Gastrocnemius medialis (tissue), 4 donors: ENCODE results near the gene CPEB1. TPM values are rescaled to one million over a fixed set of nuclear protein-coding genes. Genes with fewer than 3 reads are reported as not detected.

Experiments
- ATAC-seq, 2 donors: fragments of 150-250 bp; one replicate each; pipeline ENCODE4 v1.9.1; 2016
- DNase-seq, 2 donors: peaks; one replicate each; pipeline ENCODE4 v3.0.0-alpha.2; 2019
- H3K27ac ChIP-seq, 4 donors: fragments of 200-600 bp; sonication (generic); 1 replicate in 1 of 4; 2 replicates in 3 of 4; pipeline ENCODE4 v1.5.1; 2016 to 2018; ENCODE audit warnings: mild to moderate bottlenecking in 2 of 4, moderate library complexity in 1 of 4
- H3K27me3 ChIP-seq, 3 donors: fragments of 200-600 bp; sonication (generic) in 2 of 3; 1 replicate in 1 of 3; 2 replicates in 2 of 3; pipeline versions ENCODE4 v1.5.1 to v1.6.0; 2016 to 2019; ENCODE audit warnings: mild to moderate bottlenecking in 1 of 3, moderate library complexity in 1 of 3
- H3K36me3 ChIP-seq, 2 donors: fragments of 200-600 bp; sonication (generic) in 1 of 2; one replicate each; pipeline ENCODE4 v1.5.1; 2017 to 2018
- H3K4me1 ChIP-seq, 2 donors: fragments of 200-600 bp; sonication (generic) in 1 of 2; one replicate each; pipeline ENCODE4 v1.5.1; 2016 to 2017; ENCODE audit warnings: mild to moderate bottlenecking in 2 of 2
- H3K4me3 ChIP-seq, 4 donors: fragments of 200-600 bp; sonication (generic) in 3 of 4; 1 replicate in 1 of 4; 2 replicates in 3 of 4; pipeline ENCODE4 v1.5.1; 2016 to 2019; ENCODE audit warnings: mild to moderate bottlenecking in 2 of 4
- H3K9me3 ChIP-seq, 3 donors: fragments of 200-600 bp; sonication (generic) in 2 of 3; 1 replicate in 1 of 3; 2 replicates in 2 of 3; pipeline ENCODE4 v1.5.1; 2016 to 2019
- CTCF ChIP-seq, 5 experiments: fragments of 450-650 bp in 3 of 5; fragments of 200-600 bp in 2 of 5; sonication (generic) in 2 of 5; IDR thresholded peaks in 4 of 5; conservative IDR thresholded peaks in 1 of 5; 1 replicate in 4 of 5; 2 replicates in 1 of 5; pipeline ENCODE4 v1.5.1; 2016 to 2019; ENCODE audit warnings: antibody characterized with exemption in 5 of 5, mild to moderate bottlenecking in 3 of 5, moderate library complexity in 3 of 5
- POLR2A ChIP-seq, 2 donors: fragments of 450-650 bp; IDR thresholded peaks; one replicate each; pipeline ENCODE4 v1.6.1; 2017; ENCODE audit warnings: antibody characterized with exemption in 2 of 2, mild to moderate bottlenecking in 2 of 2, moderate library complexity in 2 of 2
- in situ Hi-C, 4 donors: fragments of 200-750 bp; cut with MboI; loops; one replicate each; pipeline versions ENCODE4 v1.15.0 to v1.8.0; 2017; ENCODE audit warnings: low sequenced_read_pairs in 4 of 4
- intact Hi-C: fragments of 100-400 bp; cut with DNase I; formaldehyde crosslinking; loops from one replicate; pipeline ENCODE4 v1.15.1; 2023; ENCODE audit warnings: low total_unique reads
- total RNA-seq, 4 donors: library from RNA; depleted of rRNA; stranded (reverse); fragments of >200 nt; gene quantifications; one replicate each; pipeline versions ENCODE4 v1.1.0 to v1.2.3, GENCODE V29; 2016

The CPEB1 gene
- total RNA-seq, 4 donors from 2014 or later, result 0.69 to 3.9 (median 2.7) TPM

GRCh38 chr15:82551646-82552247 lies 95.4 kb downstream of the CPEB1 start:
- Histone ChIP-seq H3K4me1 (peaks cover 19 to 34% of the 10 kb centered on the region in 2 donors), H3K36me3 (no peaks in the 10 kb centered on the region), H3K4me3 (no peak overlapping the region), H3K9me3 (no peaks in the 10 kb centered on the region), H3K27ac (no peak overlapping the region), H3K27me3 (no peaks in the 10 kb centered on the region)
- ATAC-seq, result no peak
- intact Hi-C loops (loop anchor here (5.0 kb wide), 1 partner anchor 96 kb away; the partner anchor contains the start of gene CPEB1), in situ Hi-C loops (loop anchor here in 1 of 4 donors (25.0 kb wide), 1 partner anchor 186 kb away; no protein-coding TSS in a partner anchor)
- TF ChIP-seq CTCF (IDR thresholded peaks at IDR 0.05 in 4 of 5, conservative IDR thresholded peaks at IDR 0.05 in 1 of 5) (no peak), POLR2A (IDR thresholded peaks at IDR 0.05) (no peak)
- no peak for DNase-seq

GRCh38 chr15:82549199-82549665 lies 97.9 kb downstream of the CPEB1 start:
- intact Hi-C loops, result no loop called here
- TF ChIP-seq POLR2A (IDR thresholded peaks at IDR 0.05) (no peak), CTCF (IDR thresholded peaks at IDR 0.05 in 4 of 5, conservative IDR thresholded peaks at IDR 0.05 in 1 of 5) (no peak)

GRCh38 chr15:82548700-82549099 lies 98.5 kb downstream of the CPEB1 start:
- H3K27me3 ChIP-seq, result no peaks in the 10 kb centered on the region
- H3K4me3 ChIP-seq, result no peak overlapping the region
- no peak overlapping the region for H3K27ac ChIP-seq
- H3K36me3 ChIP-seq, result no peaks in the 10 kb centered on the region
- ATAC-seq (no peak), DNase-seq (no peak)
- H3K4me1 ChIP-seq, result peaks cover 14 to 21% of the 10 kb centered on the region in 2 donors
- no peaks in the 10 kb centered on the region for H3K9me3 ChIP-seq
- TF ChIP-seq CTCF (IDR thresholded peaks at IDR 0.05 in 4 of 5, conservative IDR thresholded peaks at IDR 0.05 in 1 of 5), result no peak
- intact Hi-C loops, result no loop called here
- in situ Hi-C loops, result loop anchor here in 3 of 4 donors (25.0 kb wide), 4 partner anchors 189 to 564 kb away; partner anchors contain the start of genes FSD2 (in 2 of the 3), WHAMM (in 2 of the 3), C15orf40 (in 1 of the 3) and TM6SF1 (in 1 of the 3)

More at GRCh38 chr15:82549199-82549665, 97.9 kb downstream of the CPEB1 start:
- Histone ChIP-seq H3K27ac (no peak overlapping the region), H3K36me3 (no peaks in the 10 kb centered on the region), H3K9me3 (no peaks in the 10 kb centered on the region), H3K27me3 (no peaks in the 10 kb centered on the region), H3K4me3 (no peak overlapping the region), H3K4me1 (peaks cover 19 to 27% of the 10 kb centered on the region in 2 donors)
- in situ Hi-C loops, result loop anchor here in 3 of 4 donors (25.0 kb wide), 4 partner anchors 188 to 563 kb away; partner anchors contain the start of genes FSD2 (in 2 of the 3), WHAMM (in 2 of the 3), C15orf40 (in 1 of the 3) and TM6SF1 (in 1 of the 3)
- no peak for ATAC-seq
- no peak for DNase-seq

GRCh38 chr15:82545478-82545877 lies 101.7 kb downstream of the CPEB1 start:
- Histone ChIP-seq H3K4me3 (no peak overlapping the region), H3K27me3 (no peaks in the 10 kb centered on the region), H3K9me3 (no peaks in the 10 kb centered on the region), H3K4me1 (peaks cover 0 to 3% of the 10 kb centered on the region in 2 donors), H3K27ac (no peak overlapping the region), H3K36me3 (no peaks in the 10 kb centered on the region)
- in situ Hi-C loops, result loop anchor here in 3 of 4 donors (25.0 kb wide), 4 partner anchors 192 to 567 kb away; partner anchors contain the start of genes FSD2 (in 2 of the 3), WHAMM (in 2 of the 3), C15orf40 (in 1 of the 3) and TM6SF1 (in 1 of the 3)
- intact Hi-C loops, result no loop called here
- no peak for ATAC-seq
- TF ChIP-seq POLR2A (IDR thresholded peaks at IDR 0.05) (no peak), CTCF (IDR thresholded peaks at IDR 0.05 in 4 of 5, conservative IDR thresholded peaks at IDR 0.05 in 1 of 5) (no peak)
- no peak for DNase-seq
